C4-2B (cell line): ENCODE data around the gene NUMB.

Experiments
- CTCF ChIP-seq: fragments of 450-650 bp; conservative IDR thresholded peaks from 2 replicates; pipeline ENCODE4 v1.5.1; 2017; ENCODE audit warnings: mild to moderate bottlenecking
- ZFX ChIP-seq: fragments of 450-650 bp; IDR thresholded peaks from 2 replicates; pipeline ENCODE4 v1.6.1; 2017

- TF ChIP-seq CTCF = no peak
- TF ChIP-seq ZFX = no peak
Observed at GRCh38 chr14:73234586-73235394, 223.6 kb downstream of the NUMB start.
